ENCODE data around the gene CPNE6. TPM values are rescaled to one million over a fixed set of nuclear protein-coding genes. Genes with fewer than 3 reads are reported as not detected.
A peak's percentile ranks its signal among the peaks of the same experiment; 100 is the strongest.

The CPNE6 gene
- total and polyA plus RNA-seq, 2 of the 13 experiments (the other 11 are each of a cell fraction or from before 2014, with no cell fraction given): not detected

- peak; percentile 39; the same call in 1 of the 2 replicates for TF ChIP-seq PRDM10 (CRISPR knock-in tag; IDR thresholded peaks at IDR 0.05; ENCODE audit: low read depth)
- TF ChIP-seq FLYWCH1 (CRISPR knock-in tag; IDR thresholded peaks at IDR 0.05): no peak
- TF ChIP-seq ZKSCAN8 (CRISPR knock-in tag; IDR thresholded peaks at IDR 0.05; ENCODE audit: borderline replicate concordance): peak; percentile 46; the same call in 1 of the 2 replicates
- TF ChIP-seq NR2C2 (CRISPR knock-in tag; IDR thresholded peaks at IDR 0.05; ENCODE audit: borderline replicate concordance): no peak
- TF ChIP-seq ZFP62 (CRISPR knock-in tag; IDR thresholded peaks at IDR 0.05): no peak
- TF ChIP-seq SOX13 (IDR thresholded peaks at IDR 0.05): no peak; the same call in 1 of the 2 replicates
- TF ChIP-seq SOX13 (CRISPR knock-in tag; conservative IDR thresholded peaks at IDR 0.05 in 1 of 2, IDR thresholded peaks at IDR 0.05 in 1 of 2): peak in 1 of 2 experiments; percentile 39; a peak in 1 of 4 replicates
- no peak for TF ChIP-seq ZNF674 (CRISPR knock-in tag; IDR thresholded peaks at IDR 0.05; ENCODE audit: low read depth)
- TF ChIP-seq BCL6 (CRISPR knock-in tag; IDR thresholded peaks at IDR 0.05): peak; percentile 33; the same call in 1 of the 2 replicates
- TF ChIP-seq FOSL1 (CRISPR knock-in tag; IDR thresholded peaks at IDR 0.05; ENCODE audit: borderline replicate concordance): peak; percentile 84
- no peak for TF ChIP-seq HOXA7 (CRISPR knock-in tag; IDR thresholded peaks at IDR 0.05)
- TF ChIP-seq ZGPAT (CRISPR knock-in tag; IDR thresholded peaks at IDR 0.05): peak; percentile 59
- no peak for TF ChIP-seq KIAA2018 (CRISPR knock-in tag; IDR thresholded peaks at IDR 0.05; ENCODE audit: borderline replicate concordance)
- TF ChIP-seq NFIC (IDR thresholded peaks at IDR 0.05; ENCODE audit: low read length): no peak
- TF ChIP-seq RCOR2 (CRISPR knock-in tag; IDR thresholded peaks at IDR 0.05): peak; percentile 95
Observed at GRCh38 chr14:24032727-24033418, 38.5 kb upstream of the CPNE6 start (continued).

Data from HepG2 (cell line).